NCI-H2196 treated with DMSO at 0.1 percent for 48 hours (cell line): ENCODE measurements around the gene GARS1.
A peak's percentile ranks its signal among the peaks of the same experiment; 100 is the strongest.
"Not testable (repeated sequence)": the region's sequence is repeated elsewhere in the genome, so short reads cannot be mapped to it uniquely, and the experiment has no call there.

Experiments used
- DNase-seq: peaks from one replicate; lab custom pipeline; 2025; ENCODE audit not compliant: unreplicated experiment; lab: John Stamatoyannopoulos, UW

GARS1 gene

GRCh38 chr7:30594540-30595435 lies at the start of gene GARS1:
GARS1 (plus strand) TSS chr7:30594878; CDS start chr7:30594922, 44 bp downstream.
- DNase-seq = peak; percentile 52

GRCh38 chr7:30545791-30546555 lies 48.7 kb upstream of the GARS1 start:
- no peak for DNase-seq

GRCh38 chr7:30546596-30546995 lies 48.1 kb upstream of the GARS1 start:
- DNase-seq = no peak

- DNase-seq = peak; percentile 66
Measured at GRCh38 chr7:30548845-30549244, 45.8 kb upstream of the GARS1 start.

GRCh38 chr7:30549931-30550493 lies 44.7 kb upstream of the GARS1 start:
- no peak for DNase-seq

GRCh38 chr7:30552330-30552729 lies 42.3 kb upstream of the GARS1 start:
- DNase-seq = no peak

GRCh38 chr7:30553141-30553540 lies 41.5 kb upstream of the GARS1 start:
- DNase-seq = no peak

- no peak for DNase-seq
Measured at GRCh38 chr7:30553546-30553945, 41.1 kb upstream of the GARS1 start.

- DNase-seq = no peak
Measured at GRCh38 chr7:30555525-30555924, 39.2 kb upstream of the GARS1 start.

- DNase-seq = peak; percentile 69
Measured at GRCh38 chr7:30556840-30557239, 37.8 kb upstream of the GARS1 start.

- DNase-seq = no peak
Measured at GRCh38 chr7:30557245-30557644, 37.4 kb upstream of the GARS1 start.

- DNase-seq = no peak
Measured at GRCh38 chr7:30559611-30560010, 35.1 kb upstream of the GARS1 start.

GRCh38 chr7:30561389-30561788 lies 33.3 kb upstream of the GARS1 start:
- DNase-seq = no peak

- DNase-seq = no peak
Measured at GRCh38 chr7:30562498-30562897, 32.2 kb upstream of the GARS1 start.

- DNase-seq = no peak
Measured at GRCh38 chr7:30562909-30563308, 31.8 kb upstream of the GARS1 start.

GRCh38 chr7:30563326-30563942 lies 31.2 kb upstream of the GARS1 start:
- DNase-seq = no peak

- peak; percentile 61 for DNase-seq
Measured at GRCh38 chr7:30564243-30564892, 30.3 kb upstream of the GARS1 start.

- DNase-seq = no peak
Measured at GRCh38 chr7:30566596-30566995, 28.1 kb upstream of the GARS1 start.

GRCh38 chr7:30567081-30567480 lies 27.6 kb upstream of the GARS1 start:
- no peak for DNase-seq

- DNase-seq = not testable (repeated sequence)
Measured at GRCh38 chr7:30570238-30570637, 24.4 kb upstream of the GARS1 start.
